HG02943 (cell line): ENCODE measurements around the gene ROS1.
"Not testable (repeated sequence)": the region's sequence is repeated elsewhere in the genome, so short reads cannot be mapped to it uniquely, and the experiment has no call there.

Experiments used
- ATAC-seq: cut with Tn5 transposase; IDR thresholded peaks from one replicate; pipeline ENCODE4 v1.9.1; 2021; ENCODE audit warnings: mild to moderate bottlenecking, low read depth, moderate library complexity; ENCODE audit not compliant: unreplicated experiment

Gene ROS1

GRCh38 chr6:117389227-117390057, 36.3 kb downstream of the ROS1 start:
- ATAC-seq = no peak

- ATAC-seq = no peak
These were observed 38.2 kb downstream of the ROS1 start for GRCh38 chr6:117387454-117387974.

DNA sequence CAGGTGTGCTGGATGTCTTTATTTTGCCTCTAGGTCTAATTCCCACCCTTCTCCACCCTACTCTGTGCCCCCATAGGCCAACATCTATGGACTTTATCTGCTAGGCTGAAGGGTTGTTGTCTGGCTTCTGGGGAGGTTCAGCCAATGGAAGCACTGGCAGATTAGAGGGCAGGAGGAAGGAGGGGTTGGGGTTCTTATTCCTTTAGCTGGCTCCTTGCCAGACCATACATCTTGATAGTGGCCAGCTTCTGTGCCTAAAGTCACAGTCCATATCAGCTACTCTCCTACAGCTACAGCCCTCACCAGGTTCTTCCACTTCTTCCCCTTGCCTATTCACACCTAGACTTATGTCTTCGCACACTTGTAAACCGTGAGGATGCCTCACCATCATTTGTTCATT, 41.1 kb downstream of the ROS1 start:
- no peak for ATAC-seq

GRCh38 chr6:117381749-117382148, 44.0 kb downstream of the ROS1 start:
- no peak for ATAC-seq

DNA sequence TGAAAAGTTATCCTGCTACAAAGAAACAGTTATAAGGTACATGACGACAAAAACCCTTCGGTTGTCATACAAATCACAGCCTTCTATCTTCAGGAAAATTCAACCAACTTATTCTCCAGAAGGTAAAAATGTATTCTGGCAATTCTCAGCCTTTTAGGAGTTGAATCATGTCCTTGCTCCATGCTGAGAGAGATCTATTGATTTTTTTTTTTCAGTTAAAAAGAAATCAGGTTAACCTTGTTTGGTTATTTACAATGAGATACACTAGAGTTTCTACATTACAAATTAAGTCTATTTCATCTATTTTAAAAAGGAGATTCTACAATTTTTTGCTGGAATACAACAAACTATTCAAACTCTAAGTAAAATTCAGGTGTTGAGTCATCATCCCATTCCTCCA, 45.4 kb downstream of the ROS1 start:
- ATAC-seq = no peak

DNA sequence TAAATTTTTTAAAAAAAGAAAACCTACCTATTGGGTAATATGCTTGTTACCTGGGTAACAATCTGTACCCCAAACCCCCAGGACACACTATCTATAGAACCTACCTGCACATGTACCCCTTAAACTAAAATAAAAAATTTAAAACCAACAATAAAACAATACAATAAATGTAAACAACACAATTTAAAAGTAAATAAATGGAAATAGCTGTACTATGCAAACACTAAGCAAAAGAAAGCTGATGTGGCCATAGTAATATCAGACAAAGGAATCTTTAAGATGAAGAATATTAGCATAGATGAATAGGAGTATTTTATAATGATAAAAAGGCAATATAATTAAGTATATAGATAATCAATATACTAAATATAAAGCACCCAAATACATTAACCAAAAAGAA, 50.3 kb downstream of the ROS1 start:
- no peak for ATAC-seq

- no peak for ATAC-seq
These were observed 52.4 kb downstream of the ROS1 start for GRCh38 chr6:117373211-117373813.

DNA sequence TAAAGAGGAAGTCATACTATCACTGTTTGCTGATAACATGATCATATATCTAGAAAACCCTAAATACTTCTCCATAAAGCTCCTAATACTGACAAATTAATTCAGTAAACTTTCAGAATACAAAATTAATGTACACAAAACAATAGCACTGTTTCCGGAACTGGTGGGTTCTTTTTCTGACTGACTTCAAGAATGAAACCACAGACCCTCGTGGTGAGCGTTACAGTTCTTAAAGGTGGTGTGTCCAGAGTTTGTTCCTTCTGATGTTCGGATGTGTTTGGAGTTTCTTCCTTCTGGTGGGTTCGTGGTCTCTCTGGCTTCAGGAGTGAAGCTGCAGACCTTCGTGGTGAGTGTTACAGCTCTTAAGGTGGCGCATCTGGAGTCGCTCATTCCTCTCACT, 53.5 kb downstream of the ROS1 start:
- not testable (repeated sequence) for ATAC-seq

GRCh38 chr6:117371492-117371891, 54.2 kb downstream of the ROS1 start:
- no peak for ATAC-seq

GRCh38 chr6:117359581-117359980, 66.2 kb downstream of the ROS1 start:
- ATAC-seq = no peak

DNA sequence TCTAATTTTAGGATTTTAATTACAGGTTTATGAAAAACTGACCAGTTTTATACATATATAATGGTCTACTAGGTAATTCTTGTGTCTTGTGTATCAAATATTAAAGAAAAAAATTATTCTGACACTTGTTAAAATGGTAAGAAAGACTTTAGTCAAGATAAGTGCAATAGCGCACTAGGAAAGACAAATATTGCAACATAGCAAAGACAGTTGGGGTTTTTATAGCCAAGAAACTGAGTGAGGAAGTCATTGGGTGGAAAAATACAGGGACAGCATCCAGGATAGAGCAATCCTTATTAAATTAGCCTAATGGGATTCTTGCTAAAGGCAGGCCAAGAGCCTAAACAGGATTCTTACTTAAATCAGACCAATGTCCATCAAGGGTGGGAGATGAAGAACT, 71.1 kb downstream of the ROS1 start:
- ATAC-seq = no peak

- ATAC-seq = no peak
These were observed 73.2 kb downstream of the ROS1 start for GRCh38 chr6:117352466-117353081.

- no peak for ATAC-seq
These were observed 74.2 kb downstream of the ROS1 start for GRCh38 chr6:117351521-117351920.

DNA sequence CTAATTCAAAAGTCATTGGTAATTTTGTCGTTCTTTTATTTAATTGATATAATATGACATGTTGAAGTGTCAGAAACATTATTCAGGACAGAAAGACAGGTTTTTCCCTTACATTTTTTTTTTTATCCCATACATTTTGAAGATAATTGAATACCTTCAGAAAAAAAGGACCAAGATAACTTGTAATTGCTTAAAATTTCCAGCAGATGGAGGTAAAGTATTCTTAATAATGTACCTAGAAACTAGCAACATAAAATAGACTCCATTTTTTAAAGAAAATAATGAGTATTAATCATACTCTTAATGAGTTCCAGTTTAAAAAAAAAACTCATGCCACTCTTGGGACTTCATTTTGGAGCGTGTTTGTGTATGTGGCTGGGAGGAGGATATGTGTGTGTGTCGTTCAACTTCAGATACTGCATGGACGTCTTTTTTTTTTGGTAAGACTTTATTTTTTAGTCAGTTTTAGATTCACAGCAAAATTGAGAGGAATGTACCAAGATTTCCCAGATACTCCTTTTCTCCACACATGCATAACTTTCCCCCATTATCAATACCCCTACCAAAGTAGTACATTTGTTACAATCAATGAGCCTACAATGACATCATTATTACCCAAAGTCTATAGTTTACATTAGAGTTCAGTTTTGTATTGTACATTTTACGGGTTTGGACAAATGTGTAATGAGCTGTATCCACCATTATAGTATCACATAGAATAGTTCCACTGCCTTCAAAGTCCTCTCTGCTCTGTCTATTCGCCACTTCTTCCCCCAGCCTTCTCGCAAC, 79.4 kb downstream of the ROS1 start:
- ATAC-seq = no peak

- ATAC-seq = no peak
These were observed 80.5 kb downstream of the ROS1 start for GRCh38 chr6:117345292-117345610.

DNA sequence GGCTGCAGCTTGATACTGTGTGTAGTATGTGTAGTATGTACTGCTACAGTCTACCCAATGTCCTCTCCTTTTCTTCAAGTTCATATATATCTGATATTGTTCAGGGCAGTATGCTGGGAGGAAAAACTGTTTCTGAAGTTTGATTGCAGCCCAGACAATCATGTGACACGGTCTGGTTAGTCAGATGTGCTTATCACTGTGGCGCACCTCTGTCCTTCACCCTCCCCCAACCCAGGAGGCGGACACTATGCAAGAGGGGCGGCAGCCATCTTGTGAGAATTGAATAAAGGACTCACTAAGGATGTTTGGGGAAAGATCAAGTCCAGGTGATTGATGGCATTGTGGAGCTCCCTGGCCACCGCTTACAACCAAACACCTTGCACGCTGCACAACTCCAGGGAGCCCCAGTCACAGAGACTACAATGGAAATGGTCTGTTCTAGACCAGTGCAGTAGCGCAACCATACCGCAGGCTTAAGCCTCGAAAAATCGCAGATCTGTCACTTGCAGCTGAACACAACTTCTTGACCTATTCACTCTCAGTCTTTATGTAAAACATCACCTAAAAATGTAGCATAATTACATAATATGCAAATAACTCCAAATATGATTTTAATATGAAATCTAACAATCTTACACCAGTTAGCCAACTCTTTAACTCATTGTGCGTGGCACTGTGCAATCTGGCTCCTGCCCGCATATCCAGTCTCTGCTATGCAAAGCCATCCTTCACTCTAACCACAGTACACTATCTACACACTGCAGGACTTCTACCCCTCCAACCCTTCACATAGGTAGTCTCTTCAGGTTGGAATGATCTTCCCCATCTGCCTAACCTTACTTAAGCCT, 81.1 kb downstream of the ROS1 start:
- no peak for ATAC-seq

GRCh38 chr6:117338567-117338966, 87.2 kb downstream of the ROS1 start:
- ATAC-seq = no peak

GRCh38 chr6:117329926-117330325, 95.8 kb downstream of the ROS1 start:
- ATAC-seq = no peak

GRCh38 chr6:117328500-117328899, 97.2 kb downstream of the ROS1 start:
- no peak for ATAC-seq

DNA sequence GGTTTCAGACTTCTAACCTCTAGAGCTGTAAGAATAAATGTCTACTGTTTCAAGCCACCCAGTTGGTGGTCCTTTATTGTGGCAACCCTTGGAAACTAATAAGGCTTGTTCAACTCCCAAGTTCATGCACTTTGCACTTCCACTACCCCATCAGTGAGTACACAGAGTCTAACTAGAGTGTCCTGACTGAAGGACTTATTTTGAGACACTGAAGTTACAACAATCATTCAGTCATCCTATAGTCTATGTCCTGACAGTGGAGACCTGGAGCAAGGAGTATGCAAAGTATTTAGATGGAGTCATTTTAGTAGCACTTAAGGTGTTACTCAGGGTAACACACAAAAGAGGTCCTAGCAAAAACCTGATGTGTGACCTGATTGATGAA, 97.7 kb downstream of the ROS1 start:
- ATAC-seq = no peak
